HepG2 (cell line): ENCODE results near the gene ZBTB7B. TPM values are rescaled to one million over a fixed set of nuclear protein-coding genes. Genes with fewer than 3 reads are reported as not detected.
A peak's percentile ranks its signal among the peaks of the same experiment; 100 is the strongest.

Experiments used
- AFF4 ChIP-seq: sonication (generic); formaldehyde crosslinking; IDR thresholded peaks from 2 replicates; pipeline ENCODE4 v1.4.0; 2020; ENCODE audit warnings: missing genetic modification reagents
- ASH2L ChIP-seq: fragments of 300-600, 200-600 bp; sonication (generic); IDR thresholded peaks from 2 replicates; pipeline ENCODE4 v1.7.0; 2017; ENCODE audit warnings: low read depth, mild to moderate bottlenecking, moderate library complexity, mixed read lengths, low read length; ENCODE audit not compliant: insufficient read length
- CREM ChIP-seq, 2 experiments: sonication (generic) in 1 of 2; formaldehyde crosslinking in 1 of 2; IDR thresholded peaks; 2 replicates each; pipeline versions ENCODE4 v1.4.0 to v1.6.1; 2016 to 2020; ENCODE audit warnings: antibody characterized with exemption in 1 of 2, mild to moderate bottlenecking in 1 of 2, missing genetic modification reagents in 1 of 2
- MIXL1 ChIP-seq: IDR thresholded peaks from 2 replicates; pipeline ENCODE4 v1.6.1; 2016
- MLLT10 ChIP-seq: sonication (generic); formaldehyde crosslinking; IDR thresholded peaks from 2 replicates; pipeline ENCODE4 v1.4.0; 2020; ENCODE audit warnings: missing genetic modification reagents
- NRL ChIP-seq: sonication (generic); formaldehyde crosslinking; IDR thresholded peaks from 2 replicates; pipeline ENCODE4 v1.5.0; 2020; ENCODE audit warnings: missing genetic modification reagents, mild to moderate bottlenecking, moderate library complexity, borderline replicate concordance
- RFX1 ChIP-seq: fragments of 450-650 bp; IDR thresholded peaks from 2 replicates; pipeline ENCODE4 v1.6.1; 2017
- SIX4 ChIP-seq: sonication (generic); formaldehyde crosslinking; IDR thresholded peaks from 2 replicates; pipeline ENCODE4 v1.4.0; 2020; ENCODE audit warnings: missing genetic modification reagents
- ZBTB40 ChIP-seq, 2 experiments: fragments of 450-650 bp in 1 of 2; sonication (generic) in 1 of 2; formaldehyde crosslinking in 1 of 2; IDR thresholded peaks; 2 replicates each; pipeline versions ENCODE4 v1.6.1 to v1.8.0; 2016 to 2022; ENCODE audit warnings: antibody characterized with exemption in 1 of 2, mild to moderate bottlenecking in 1 of 2, missing genetic modification reagents in 1 of 2
- ZNF232 ChIP-seq: sonication (generic); formaldehyde crosslinking; IDR thresholded peaks from 2 replicates; pipeline ENCODE4 v1.4.0; 2020; ENCODE audit warnings: missing genetic modification reagents, borderline replicate concordance
- ZNF24 ChIP-seq: fragments of 450-650 bp; IDR thresholded peaks from 2 replicates; pipeline ENCODE4 v1.6.1; 2017; ENCODE audit warnings: antibody characterized with exemption, mild to moderate bottlenecking
- ZNF335 ChIP-seq: sonication (generic); formaldehyde crosslinking; IDR thresholded peaks from 2 replicates; pipeline ENCODE4 v1.4.0; 2020; ENCODE audit warnings: missing genetic modification reagents
- ZNF446 ChIP-seq: sonication (generic); formaldehyde crosslinking; IDR thresholded peaks from 2 replicates; pipeline ENCODE4 v1.5.0; 2020; ENCODE audit warnings: mild to moderate bottlenecking, missing genetic modification reagents
- polyA plus RNA-seq, 8 experiments: library from polyadenylated mRNA; depleted of rRNA in 3 of 8; stranded (reverse) in 7 of 8; unstranded in 1 of 8; fragments of >200 nt; fragmentation: Illumina TruSeq in 4 of 8; extraction: Trizol in 4 of 8; gene quantifications; 2 replicates each; pipeline versions ENCODE4 v1.2.1 to v1.2.3, GENCODE V29; 2011 to 2016; ENCODE audit warnings: low read depth in 4 of 8, missing spikeins in 1 of 8, mixed read lengths in 1 of 8; ENCODE audit not compliant: insufficient read depth in 1 of 8
- total RNA-seq, 5 experiments: library from RNA; depleted of rRNA; stranded (reverse); fragments of >200 nt; fragmentation: Illumina TruSeq; extraction: Trizol; gene quantifications; 2 replicates each; pipeline ENCODE4 v1.2.3, GENCODE V29; 2016; ENCODE audit warnings: low read depth in 1 of 5
- TF ChIP-seq, protein P1 (sequence below): sonication (generic); formaldehyde crosslinking; IDR thresholded peaks from 2 replicates; pipeline ENCODE4 v1.8.0; 2022; ENCODE audit warnings: missing genetic modification reagents, low read depth, mild to moderate bottlenecking, borderline replicate concordance

The ZBTB7B gene
- total and polyA plus RNA-seq, 2 of the 13 experiments (the other 11 are each of a cell fraction or from before 2014, with no cell fraction given): 15.5 to 17.5 TPM

- TF ChIP-seq, protein P1, sequence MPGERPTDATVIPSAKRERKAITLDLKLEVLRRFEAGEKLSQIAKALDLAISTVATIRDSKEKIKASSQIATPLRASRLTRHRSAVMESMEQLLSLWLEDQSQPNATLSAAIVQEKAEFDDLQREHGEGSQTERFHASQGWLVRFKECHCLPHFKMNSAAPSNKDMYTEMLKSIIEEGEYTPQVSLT (CRISPR knock-in tag): no peak; the same call in 1 of the 2 replicates
- TF ChIP-seq SIX4 (CRISPR knock-in tag): no peak
- no peak for TF ChIP-seq ZNF24
- no peak for TF ChIP-seq MIXL1 (CRISPR knock-in tag)
- TF ChIP-seq AFF4 (CRISPR knock-in tag): no peak; the same call in 1 of the 2 replicates
- TF ChIP-seq RFX1: no peak
- peak; percentile 89 for TF ChIP-seq NRL (CRISPR knock-in tag)
- TF ChIP-seq ZNF335 (CRISPR knock-in tag): no peak
- peak; percentile 85; the same call in 1 of the 2 replicates for TF ChIP-seq ZNF232 (CRISPR knock-in tag)
- no peak for TF ChIP-seq MLLT10 (CRISPR knock-in tag)
- no peak for TF ChIP-seq ZNF446
- TF ChIP-seq CREM (IDR thresholded peaks at IDR 0.05): no peak
- TF ChIP-seq CREM (CRISPR knock-in tag; IDR thresholded peaks at IDR 0.05): no peak
- peak; percentile 57 for TF ChIP-seq ZBTB40 (IDR thresholded peaks at IDR 0.05)
- TF ChIP-seq ZBTB40 (CRISPR knock-in tag; IDR thresholded peaks at IDR 0.05): peak; percentile 54; the same call in 1 of the 2 replicates
- TF ChIP-seq ASH2L: peak; percentile 94
Observed at GRCh38 chr1:154961207-154962155, 41.1 kb upstream of the ZBTB7B start, which contains the start of gene PYGO2 (continued).
